HFF-Myc (cell line): ENCODE measurements around the gene TTLL5.
A peak's percentile ranks its signal among the peaks of the same experiment; 100 is the strongest.

Experiments used
- DNase-seq: peaks from one replicate; pipeline ENCODE4 v3.0.0-alpha.2; 2011; ENCODE audit warnings: low read depth; ENCODE audit errors: extremely low read depth
- H3K4me3 ChIP-seq: replicated peaks from 2 replicates; pipeline ENCODE4 v1.5.1; 2011; ENCODE audit warnings: low read depth, mild to moderate bottlenecking, control low read depth, low read length
- TF ChIP-seq, protein P1 (sequence below): IDR thresholded peaks from 2 replicates; pipeline ENCODE4 v1.5.1; 2012; ENCODE audit warnings: mild to moderate bottlenecking, low read depth, low read length, control low read depth; ENCODE audit errors: missing control alignments

The TTLL5 gene

GRCh38 chr14:75976826-75977581 is 316.0 kb downstream of the TTLL5 start:
- no peak overlapping the region for H3K4me3 ChIP-seq
- DNase-seq: no peak
- TF ChIP-seq, protein P1, sequence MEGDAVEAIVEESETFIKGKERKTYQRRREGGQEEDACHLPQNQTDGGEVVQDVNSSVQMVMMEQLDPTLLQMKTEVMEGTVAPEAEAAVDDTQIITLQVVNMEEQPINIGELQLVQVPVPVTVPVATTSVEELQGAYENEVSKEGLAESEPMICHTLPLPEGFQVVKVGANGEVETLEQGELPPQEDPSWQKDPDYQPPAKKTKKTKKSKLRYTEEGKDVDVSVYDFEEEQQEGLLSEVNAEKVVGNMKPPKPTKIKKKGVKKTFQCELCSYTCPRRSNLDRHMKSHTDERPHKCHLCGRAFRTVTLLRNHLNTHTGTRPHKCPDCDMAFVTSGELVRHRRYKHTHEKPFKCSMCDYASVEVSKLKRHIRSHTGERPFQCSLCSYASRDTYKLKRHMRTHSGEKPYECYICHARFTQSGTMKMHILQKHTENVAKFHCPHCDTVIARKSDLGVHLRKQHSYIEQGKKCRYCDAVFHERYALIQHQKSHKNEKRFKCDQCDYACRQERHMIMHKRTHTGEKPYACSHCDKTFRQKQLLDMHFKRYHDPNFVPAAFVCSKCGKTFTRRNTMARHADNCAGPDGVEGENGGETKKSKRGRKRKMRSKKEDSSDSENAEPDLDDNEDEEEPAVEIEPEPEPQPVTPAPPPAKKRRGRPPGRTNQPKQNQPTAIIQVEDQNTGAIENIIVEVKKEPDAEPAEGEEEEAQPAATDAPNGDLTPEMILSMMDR: no peak

GRCh38 chr14:75977582-75977943 is 316.5 kb downstream of the TTLL5 start:
- no peak overlapping the region for H3K4me3 ChIP-seq
- DNase-seq: no peak
- TF ChIP-seq, protein P1: no peak

- TF ChIP-seq, protein P1: no peak
- DNase-seq: no peak
- H3K4me3 ChIP-seq: no peak overlapping the region
These were observed 317.2 kb downstream of the TTLL5 start for GRCh38 chr14:75978249-75978731.

GRCh38 chr14:75979071-75979571 is 318.1 kb downstream of the TTLL5 start:
- peak overlapping the region; percentile 62 for H3K4me3 ChIP-seq
- DNase-seq: no peak
- TF ChIP-seq, protein P1: peak; percentile 73

DNA sequence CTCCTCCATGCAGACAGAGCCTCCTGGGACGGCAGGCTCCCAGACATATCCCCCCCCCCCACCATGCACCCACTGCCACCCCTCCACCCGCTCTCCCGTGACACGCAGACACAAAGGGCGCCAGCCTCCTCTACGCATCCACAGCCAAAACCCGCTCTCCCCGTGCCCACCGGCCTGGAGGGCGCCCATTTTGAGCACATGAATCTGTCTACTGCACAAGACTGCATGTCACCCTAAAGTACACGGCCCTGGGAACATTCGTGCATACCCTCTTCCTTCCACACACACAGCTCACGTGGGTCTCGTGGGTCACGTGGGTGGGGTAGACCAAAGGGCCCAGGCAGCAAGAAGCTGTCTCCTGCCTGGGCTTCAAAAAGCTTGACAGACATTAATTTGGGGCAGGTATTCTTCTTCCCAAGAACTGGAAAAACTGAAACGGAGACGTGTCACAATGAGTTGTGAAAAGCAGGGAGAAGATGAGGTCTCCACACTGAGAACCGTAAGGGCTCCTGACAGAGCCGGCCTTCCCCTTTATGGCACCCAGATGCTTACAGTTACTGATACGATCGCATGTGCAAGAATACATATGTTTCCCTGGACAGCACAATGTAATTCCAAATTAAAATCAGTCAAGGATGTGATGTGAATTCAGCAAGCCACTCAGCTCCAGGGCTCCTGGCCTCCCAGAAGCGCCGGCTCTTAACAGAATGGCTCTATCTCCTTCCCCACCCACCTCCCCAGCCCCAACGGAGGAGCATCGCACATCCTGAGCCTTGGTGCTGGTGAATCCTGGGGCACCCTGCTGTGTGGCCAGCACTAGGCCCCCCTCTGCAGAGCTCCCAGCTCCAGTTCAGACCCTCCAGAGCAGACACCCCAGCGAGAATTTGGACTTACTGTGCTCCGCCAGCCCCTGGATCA is 318.9 kb downstream of the TTLL5 start:
- TF ChIP-seq, protein P1: no peak
- no peak for DNase-seq
- H3K4me3 ChIP-seq: peak overlapping the region; percentile 62

DNA sequence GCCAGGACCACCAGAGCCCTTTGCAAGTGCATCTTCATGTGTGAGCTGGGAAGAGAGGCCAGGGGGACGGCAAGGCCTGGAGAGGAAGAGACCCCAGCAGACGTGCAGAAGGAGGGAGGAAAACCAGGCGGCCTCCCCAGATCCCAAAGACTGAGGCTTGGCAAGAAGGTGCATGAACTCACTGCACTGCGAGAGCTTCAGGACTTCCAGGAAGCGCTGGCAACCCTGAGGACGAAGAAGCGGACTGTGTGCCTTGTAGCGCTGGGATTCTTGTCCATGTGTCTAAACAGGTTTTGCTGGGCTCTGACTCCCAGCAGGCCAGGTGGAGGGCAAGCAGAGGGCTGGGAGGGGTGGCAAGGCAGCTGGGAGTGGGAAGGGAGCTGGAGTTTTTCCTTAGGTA is 319.8 kb downstream of the TTLL5 start:
- DNase-seq: no peak
- TF ChIP-seq, protein P1: no peak
- H3K4me3 ChIP-seq: peak overlapping the region; percentile 62
